GM21390 (cell line): ENCODE measurements around the gene TSHB.
"Not testable (repeated sequence)": the region's sequence is repeated elsewhere in the genome, so short reads cannot be mapped to it uniquely, and the experiment has no call there.

ENCODE experiments used
- ATAC-seq: cut with Tn5 transposase; IDR thresholded peaks from one replicate; pipeline ENCODE4 v1.9.1; 2021; ENCODE audit not compliant: unreplicated experiment

The TSHB gene

DNA sequence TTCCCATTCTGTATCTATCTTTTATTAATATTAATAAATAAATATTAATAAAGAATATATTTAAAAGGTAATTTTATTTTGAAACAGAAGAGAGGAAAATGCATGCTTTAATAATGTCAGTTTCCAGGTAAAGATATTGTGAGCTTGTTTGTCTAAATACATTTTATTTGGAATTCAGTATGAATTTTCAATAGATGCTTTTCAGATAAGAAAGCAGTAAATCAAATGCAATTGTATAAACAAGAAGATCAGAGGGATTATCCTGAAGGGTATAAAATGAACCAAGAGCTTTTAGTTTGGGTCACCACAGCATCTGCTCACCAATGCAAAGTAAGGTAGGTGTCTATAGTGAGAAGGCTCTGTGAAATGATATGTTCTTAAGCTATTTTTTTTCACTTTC, at the start of gene TSHB:
Gene TSHB, plus strand, starts transcription at position 301 of the 400 bp plus-strand sequence. CDS start 3,537 bp downstream, outside the sequence.
- ATAC-seq, result no peak

- ATAC-seq, result no peak
These were observed 47.4 kb upstream of the TSHB start for GRCh38 chr1:114982251-114982650.

- ATAC-seq, result no peak
These were observed 43.3 kb upstream of the TSHB start for GRCh38 chr1:114986286-114986685.

DNA sequence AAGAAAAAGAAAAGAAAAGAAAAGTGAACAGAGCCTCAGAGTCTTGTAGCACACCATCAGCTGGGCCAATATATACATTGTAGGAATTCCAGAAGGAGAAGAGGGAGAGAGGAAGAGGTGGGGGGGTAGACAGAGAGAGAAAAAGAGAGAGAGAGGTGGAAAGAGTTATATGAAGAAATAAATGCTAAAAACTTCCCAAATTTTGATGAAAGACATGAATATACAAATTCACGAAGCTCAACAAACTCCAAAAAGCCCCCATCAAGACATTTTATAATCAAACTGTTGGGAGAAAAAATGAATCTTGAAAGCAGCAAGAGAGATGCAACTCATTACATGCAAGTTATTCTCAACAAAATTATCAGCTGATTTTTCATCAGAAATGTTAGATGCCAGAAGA, 41.5 kb upstream of the TSHB start:
- ATAC-seq, result no peak

DNA sequence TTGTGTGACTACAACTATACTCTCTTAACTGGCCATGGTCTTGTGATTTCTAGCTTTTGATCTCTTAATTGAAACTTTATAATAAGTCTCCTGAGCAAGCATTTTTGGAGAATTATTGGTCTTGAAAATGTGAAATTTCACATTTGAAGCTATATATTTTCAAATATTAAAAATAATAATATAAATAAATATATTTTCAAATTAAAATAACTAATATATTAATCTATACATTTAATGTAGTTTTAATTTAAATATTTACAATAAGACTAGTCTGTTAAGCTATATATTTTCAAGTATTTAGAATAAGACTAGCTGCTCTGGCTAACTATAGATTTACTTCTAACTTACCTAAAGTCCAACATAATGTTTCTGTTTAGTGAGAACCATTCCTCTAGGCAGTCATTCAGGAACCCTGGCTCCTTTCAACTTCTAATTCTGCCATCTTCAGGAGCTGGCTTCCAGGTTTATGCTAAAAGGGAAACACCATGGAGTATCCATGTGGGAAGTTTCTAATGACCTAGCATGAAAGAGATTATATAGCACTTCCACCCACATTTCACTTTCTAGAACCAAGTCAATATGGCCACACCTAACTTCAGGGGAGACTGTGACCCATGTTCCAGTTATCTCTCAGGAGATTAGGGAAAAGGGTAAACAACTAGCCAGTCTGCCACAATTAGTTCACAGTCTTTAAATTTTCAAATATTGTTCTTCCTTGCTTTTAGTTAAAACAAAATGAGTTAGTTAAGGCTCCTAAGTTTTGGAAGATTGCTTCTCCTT, 31.9 kb upstream of the TSHB start:
- ATAC-seq, result no peak

DNA sequence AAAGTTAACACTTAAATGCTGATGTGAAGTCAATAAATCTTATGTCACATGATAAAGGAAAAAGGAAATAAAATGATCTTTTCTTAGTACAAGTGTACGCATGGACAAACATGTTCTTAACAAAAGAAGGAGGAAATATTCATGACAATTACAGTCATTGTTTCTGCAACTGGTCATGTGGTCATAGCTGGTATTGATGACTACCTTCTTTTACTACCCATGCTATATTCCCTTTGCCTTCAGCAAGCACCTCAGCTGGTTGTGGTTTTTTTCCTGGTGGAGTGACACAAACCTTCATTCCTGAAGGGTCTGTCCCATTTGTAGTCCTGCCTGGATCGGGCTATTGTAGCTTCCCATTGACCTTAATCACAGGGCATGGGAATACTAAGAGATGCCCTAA, 23.4 kb upstream of the TSHB start:
- ATAC-seq, result no peak

DNA sequence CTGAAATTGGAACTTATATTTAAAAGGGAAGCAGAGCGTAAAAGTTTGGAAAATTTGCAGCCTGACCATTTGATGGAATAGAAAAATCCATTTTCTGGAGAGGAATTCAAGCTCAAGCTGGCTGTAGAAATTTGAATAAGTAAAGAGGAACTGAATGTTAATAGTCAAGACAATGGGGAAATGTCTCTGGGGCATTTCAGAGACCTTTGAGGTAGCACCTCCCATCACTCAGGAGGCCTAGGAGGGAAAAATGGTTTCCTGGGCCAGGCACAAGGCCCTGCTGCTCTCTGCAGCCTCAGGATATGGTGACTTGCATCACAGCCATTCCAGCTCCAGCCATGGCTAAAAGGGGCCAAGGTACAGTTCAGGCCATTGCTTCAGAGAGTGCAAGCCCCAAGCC, 17.6 kb upstream of the TSHB start:
- no peak for ATAC-seq

- ATAC-seq, result no peak
These were observed 17.2 kb upstream of the TSHB start for GRCh38 chr1:115012434-115012833.

GRCh38 chr1:115013792-115014191, 15.8 kb upstream of the TSHB start:
- ATAC-seq, result no peak

DNA sequence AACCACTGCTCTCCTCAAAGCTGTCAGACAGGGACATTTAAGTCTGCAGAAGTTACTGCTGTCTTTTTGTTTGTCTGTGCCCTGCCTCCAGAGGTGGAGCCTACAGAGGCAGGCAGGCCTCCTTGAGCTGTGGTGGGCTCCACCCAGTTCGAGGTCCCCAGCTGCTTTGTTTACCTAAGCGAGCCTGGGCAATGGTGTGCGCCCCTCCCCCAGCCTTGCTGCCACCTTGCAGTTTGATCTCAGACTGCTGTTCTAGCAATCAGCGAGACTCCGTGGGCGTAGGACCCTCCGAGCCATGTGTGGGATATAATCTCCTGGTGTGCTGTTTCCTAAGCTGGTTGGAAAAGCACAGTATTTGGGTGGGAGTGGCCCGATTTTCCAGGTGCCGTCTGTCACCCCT, 10.1 kb upstream of the TSHB start:
- ATAC-seq, result not testable (repeated sequence)

- no peak for ATAC-seq
These were observed 8.5 kb upstream of the TSHB start for GRCh38 chr1:115021145-115021544.

GRCh38 chr1:115023593-115023992, 6.0 kb upstream of the TSHB start:
- ATAC-seq, result no peak

- no peak for ATAC-seq
These were observed 2.0 kb downstream of the TSHB start for GRCh38 chr1:115031595-115031994.

- ATAC-seq, result no peak
These were observed 6.0 kb downstream of the TSHB start for GRCh38 chr1:115035652-115036051.

GRCh38 chr1:115036814-115037507, 7.3 kb downstream of the TSHB start:
- ATAC-seq, result no peak

DNA sequence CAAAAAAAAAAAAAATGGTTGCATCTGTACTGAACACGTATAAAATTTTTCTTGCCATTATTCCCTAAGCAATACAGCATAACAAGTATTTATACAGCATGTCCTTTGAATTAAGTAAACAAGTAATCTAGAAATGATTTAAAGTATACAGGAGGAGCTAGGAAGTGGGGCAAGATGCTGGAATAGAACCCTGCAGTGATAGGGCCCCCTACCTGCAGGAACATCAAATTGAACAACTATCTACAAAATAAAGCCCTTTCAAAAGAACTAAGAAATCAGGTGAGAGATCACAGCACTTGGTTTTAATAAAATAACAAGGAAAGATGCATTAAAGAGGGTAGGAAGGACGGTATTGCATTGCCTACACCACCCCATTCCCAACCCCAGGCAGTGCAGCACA, 10.9 kb downstream of the TSHB start:
- no peak for ATAC-seq

GRCh38 chr1:115041654-115042053, 12.0 kb downstream of the TSHB start:
- no peak for ATAC-seq

- ATAC-seq, result no peak
These were observed 17.1 kb downstream of the TSHB start for GRCh38 chr1:115046751-115047150.

GRCh38 chr1:115051850-115052249, 22.2 kb downstream of the TSHB start:
- ATAC-seq, result no peak

GRCh38 chr1:115052454-115053083, 22.9 kb downstream of the TSHB start:
- peak; percentile 81 for ATAC-seq

DNA sequence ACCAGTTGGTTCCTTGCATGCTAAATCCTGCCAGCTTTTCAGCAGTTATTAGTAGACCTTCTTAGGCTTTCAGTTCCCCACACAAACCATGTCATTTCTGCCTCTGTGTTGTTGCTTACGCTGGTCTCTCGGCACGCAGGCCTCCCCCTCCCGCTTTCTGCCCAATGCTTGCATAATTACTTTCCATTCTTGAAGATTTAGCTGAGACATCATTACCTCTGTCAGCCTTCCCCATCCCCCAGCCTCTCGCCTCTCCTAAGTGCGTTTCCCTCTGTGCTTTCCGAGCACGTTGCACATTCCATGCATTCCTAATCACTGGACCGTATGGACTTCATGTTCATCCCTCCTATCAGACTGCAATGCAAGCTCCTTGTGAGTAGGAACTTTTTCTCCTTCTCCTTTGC, 26.8 kb downstream of the TSHB start:
- no peak for ATAC-seq

DNA sequence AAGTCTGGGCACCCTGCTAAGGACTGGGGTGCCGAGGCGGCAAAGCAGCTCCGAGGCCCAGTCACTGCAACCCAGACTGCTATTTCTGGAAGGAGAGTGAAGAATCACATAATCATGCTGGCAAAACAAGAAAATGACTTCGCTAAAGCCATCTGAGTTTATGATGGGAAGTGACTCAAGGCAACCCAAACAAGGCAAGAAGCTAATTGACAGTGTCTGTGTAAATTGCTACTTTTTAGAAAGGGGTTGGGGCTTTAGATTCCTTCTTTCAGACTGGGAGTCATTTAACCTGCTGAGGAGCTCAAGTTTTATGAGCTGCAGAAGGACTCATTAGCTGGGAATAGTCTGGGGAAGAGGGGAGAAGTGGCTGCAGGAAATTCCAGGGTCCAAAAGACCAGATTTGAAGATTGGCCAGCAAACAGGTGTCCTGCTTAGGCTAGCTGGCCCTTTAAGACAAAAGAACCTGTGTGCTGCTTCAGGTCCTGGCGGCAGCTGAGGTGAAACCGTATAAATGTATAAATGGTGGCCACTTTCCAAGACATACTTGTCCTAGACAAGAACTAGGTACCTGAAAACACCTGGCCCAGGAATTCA, 28.1 kb downstream of the TSHB start:
- ATAC-seq, result no peak
